CD1c-positive myeloid dendritic cell (primary cell): ENCODE data around the gene ZNF296.

Source experiments
- DNase-seq: peaks from one replicate; pipeline ENCODE4 v3.0.0-alpha.2; 2016; ENCODE audit errors: extremely low spot score

Gene ZNF296

GRCh38 chr19:45103508-45104319 lies 27.4 kb upstream of the ZNF296 start:
- no peak for DNase-seq

GRCh38 chr19:45103156-45103507 lies 26.9 kb upstream of the ZNF296 start:
- DNase-seq, result no peak

GRCh38 chr19:45102481-45102880 lies 26.2 kb upstream of the ZNF296 start:
- no peak for DNase-seq

- no peak for DNase-seq
These were observed 25.5 kb upstream of the ZNF296 start for GRCh38 chr19:45101806-45102205.

- DNase-seq, result no peak
These were observed 24.6 kb upstream of the ZNF296 start for GRCh38 chr19:45100846-45101252.

- DNase-seq, result no peak
These were observed 23.9 kb upstream of the ZNF296 start for GRCh38 chr19:45100201-45100600.

GRCh38 chr19:45099467-45100191 lies 23.4 kb upstream of the ZNF296 start:
- no peak for DNase-seq

- DNase-seq, result no peak
These were observed 22.5 kb upstream of the ZNF296 start for GRCh38 chr19:45098521-45099466.

GRCh38 chr19:45097776-45098520 lies 21.7 kb upstream of the ZNF296 start:
- peak; percentile 69 for DNase-seq

GRCh38 chr19:45097450-45097775 lies 21.1 kb upstream of the ZNF296 start:
- no peak for DNase-seq

- no peak for DNase-seq
These were observed 20.4 kb upstream of the ZNF296 start for GRCh38 chr19:45096700-45097099.

GRCh38 chr19:45095496-45096413 lies 19.5 kb upstream of the ZNF296 start:
- DNase-seq, result no peak

- DNase-seq, result no peak
These were observed 18.4 kb upstream of the ZNF296 start for GRCh38 chr19:45094707-45095106.

- DNase-seq, result peak; percentile 28
These were observed 17.9 kb upstream of the ZNF296 start for GRCh38 chr19:45094137-45094536.

GRCh38 chr19:45092747-45093678 lies 16.7 kb upstream of the ZNF296 start, which contains the start of gene PPP1R37:
PPP1R37 (plus strand) TSS chr19:45093179; CDS start chr19:45093326, 147 bp downstream.
- DNase-seq, result peak; percentile 98

GRCh38 chr19:45091031-45091923 lies 15.0 kb upstream of the ZNF296 start:
- DNase-seq, result peak; percentile 99

- DNase-seq, result no peak
These were observed 14.3 kb upstream of the ZNF296 start for GRCh38 chr19:45090606-45091005.

- no peak for DNase-seq
These were observed 13.8 kb upstream of the ZNF296 start for GRCh38 chr19:45090034-45090433.
